Endothelial cell of umbilical vein (primary cell): ENCODE data around the gene GABBR2. TPM values are rescaled to one million over a fixed set of nuclear protein-coding genes. Genes with fewer than 3 reads are reported as not detected.

Experiments
- BruUV-seq: library from RNA; stranded (reverse); fragments of 400-500 nt; replicated peaks from 2 replicates; lab custom pipeline; 2021; lab: Mats Ljungman, UMichigan
- CTCF ChIA-PET: fragments of 300-600, 350-600 bp; sonication (Branson Sonifier 250); formaldehyde crosslinking; loops from one replicate; lab custom pipeline; 2021; ENCODE audit warnings: antibody characterized with exemption, inconsistent platforms; lab: Charles Lee
- POLR2A ChIA-PET: fragments of 300-600, 350-600 bp; sonication (Branson Sonifier 250); formaldehyde crosslinking; loops from one replicate; lab custom pipeline; 2021; ENCODE audit warnings: antibody characterized with exemption, inconsistent platforms; lab: Charles Lee
- DNase-seq: peaks from one replicate; pipeline ENCODE4 v3.0.0-alpha.2; 2011; ENCODE audit warnings: low read depth, low spot score
- FAIRE-seq: peaks from 2 replicates; lab custom pipeline; 2011; peaks lifted over from hg19 to GRCh38; lab: Jason Lieb, UNC
- H2AFZ ChIP-seq: 2 replicates; pipeline ENCODE4 v1.6.0; 2012; ENCODE audit warnings: low read depth, low read length, control low read depth, inconsistent platforms
- H3K27ac ChIP-seq: 2 replicates; pipeline ENCODE4 v1.5.1; 2011; ENCODE audit warnings: low read depth, mild to moderate bottlenecking, control low read depth, low read length, moderate library complexity; ENCODE audit not compliant: insufficient read depth
- H3K27me3 ChIP-seq, 2 experiments: 2 replicates each; pipeline versions ENCODE4 v1.6.0 to v1.6.1; 2011; ENCODE audit warnings: low read length in 2 of 2, mixed read lengths in 1 of 2; ENCODE audit not compliant: control insufficient read depth in 2 of 2, insufficient read depth in 2 of 2
- H3K36me3 ChIP-seq, 2 experiments: 2 replicates in 1 of 2; 3 replicates in 1 of 2; pipeline ENCODE4 v1.5.1; 2011; ENCODE audit warnings: low read length in 2 of 2, mild to moderate bottlenecking in 1 of 2, moderate library complexity in 1 of 2; ENCODE audit not compliant: control insufficient read depth in 2 of 2, insufficient read depth in 2 of 2; ENCODE audit errors: extremely low read depth in 1 of 2
- H3K4me1 ChIP-seq: 3 replicates; pipeline ENCODE4 v1.5.1; 2011; ENCODE audit warnings: mild to moderate bottlenecking, low read length; ENCODE audit not compliant: control insufficient read depth, insufficient read depth; ENCODE audit errors: extremely low read depth
- H3K4me2 ChIP-seq: 2 replicates; pipeline ENCODE4 v1.6.1; 2011; ENCODE audit warnings: low read length, control low read depth, mixed read lengths; ENCODE audit not compliant: insufficient read depth
- H3K4me3 ChIP-seq, 3 experiments: fragments of 200-600 bp in 1 of 3; sonication (generic), shearing (Covaris generic) in 1 of 3; replicated peaks in 1 of 3; 2 replicates each; pipeline ENCODE4 v1.5.1; 2011 to 2016; ENCODE audit warnings: control low read depth in 3 of 3, low read length in 3 of 3, mild to moderate bottlenecking in 2 of 3, inconsistent platforms in 1 of 3, low read depth in 1 of 3, moderate library complexity in 1 of 3; ENCODE audit not compliant: insufficient read depth in 1 of 3
- H3K79me2 ChIP-seq: 2 replicates; pipeline ENCODE4 v1.6.0; 2012; ENCODE audit warnings: low read length, inconsistent platforms; ENCODE audit not compliant: control insufficient read depth, insufficient read depth
- H3K9ac ChIP-seq: replicated peaks from 2 replicates; pipeline ENCODE3; 2011; ENCODE audit warnings: low read length, control low read depth; ENCODE audit not compliant: insufficient read depth; ENCODE audit errors: extremely low read depth
- H3K9me1 ChIP-seq: replicated peaks from 3 replicates; pipeline ENCODE4 v1.6.0; 2011; ENCODE audit warnings: mild to moderate bottlenecking, low read length; ENCODE audit not compliant: control insufficient read depth, insufficient read depth; ENCODE audit errors: extremely low read depth
- H3K9me3 ChIP-seq: replicated peaks from 2 replicates; pipeline ENCODE4 v1.5.1; 2012; ENCODE audit warnings: low read length, inconsistent platforms; ENCODE audit not compliant: control insufficient read depth, insufficient read depth
- H4K20me1 ChIP-seq: replicated peaks from 2 replicates; pipeline ENCODE3; 2011; ENCODE audit warnings: mild to moderate bottlenecking, low read length; ENCODE audit not compliant: control insufficient read depth, insufficient read depth; ENCODE audit errors: extremely low read depth
- CTCF ChIP-seq, 2 donors: IDR thresholded peaks; 1 replicate in 1 of 2; 2 replicates in 1 of 2; pipeline ENCODE4 v1.5.1; 2011; ENCODE audit warnings: low read length in 2 of 2, mild to moderate bottlenecking in 2 of 2, moderate library complexity in 2 of 2, control low read depth in 1 of 2, inconsistent platforms in 1 of 2, low read depth in 1 of 2; ENCODE audit not compliant: insufficient read depth in 1 of 2; ENCODE audit errors: extremely low read depth in 1 of 2
- EZH2 ChIP-seq: IDR thresholded peaks from 2 replicates; pipeline ENCODE4 v1.6.1; 2012; ENCODE audit warnings: borderline replicate concordance, low read depth, mild to moderate bottlenecking, moderate library complexity, low read length, inconsistent platforms; ENCODE audit not compliant: severe bottlenecking
- FOS ChIP-seq: IDR thresholded peaks from 2 replicates; pipeline ENCODE4 v1.6.1; 2011; ENCODE audit warnings: mild to moderate bottlenecking, low read length, moderate library complexity, borderline replicate concordance; ENCODE audit not compliant: insufficient read depth
- GATA2 ChIP-seq: IDR thresholded peaks from 2 replicates; pipeline ENCODE4 v1.7.0; 2011; ENCODE audit warnings: low read depth, mild to moderate bottlenecking, moderate library complexity, mixed read lengths, low read length; ENCODE audit not compliant: insufficient read length, insufficient read depth
- JUN ChIP-seq: IDR thresholded peaks from 2 replicates; pipeline ENCODE4 v1.6.1; 2011; ENCODE audit warnings: borderline replicate concordance, low read depth; ENCODE audit not compliant: insufficient read length, insufficient read depth
- MAX ChIP-seq: IDR thresholded peaks from 2 replicates; pipeline ENCODE4 v1.6.1; 2011; ENCODE audit not compliant: insufficient read depth, insufficient read length
- MYC ChIP-seq: IDR thresholded peaks from one replicate; pipeline ENCODE4 v1.6.1; 2011; ENCODE audit warnings: mild to moderate bottlenecking, low read depth, low read length
- POLR2A ChIP-seq: IDR thresholded peaks from 2 replicates; pipeline ENCODE4 v1.6.1; 2012; ENCODE audit warnings: low read depth, mild to moderate bottlenecking, control low read depth, low read length
- POLR2AphosphoS5 ChIP-seq: IDR thresholded peaks from 2 replicates; pipeline ENCODE4 v1.6.1; 2012; ENCODE audit warnings: low read depth, mild to moderate bottlenecking, control low read depth, low read length, moderate library complexity; ENCODE audit not compliant: insufficient read depth
- dilution Hi-C: fragments of 300-500 bp; cut with MboI; formaldehyde crosslinking; loops from one replicate; pipeline ENCODE4 v1.15.0; 2019; ENCODE audit warnings: low sequenced_read_pairs; ENCODE audit not compliant: extremely low pct_ligation_motif_present
- intact Hi-C: fragments of 100-400 bp; cut with micrococcal nuclease; formaldehyde crosslinking; loops from one replicate; pipeline ENCODE4 v1.10.0; 2022
- polyA plus RNA-seq, 4 experiments: library from polyadenylated mRNA; depleted of rRNA in 3 of 4; stranded (reverse) in 3 of 4; unstranded in 1 of 4; fragments of >200 nt; gene quantifications; 2 replicates each; pipeline versions ENCODE4 v1.2.1 to v1.2.3, GENCODE V29; 2011 to 2012; ENCODE audit warnings: missing spikeins in 1 of 4
- total RNA-seq: library from RNA; stranded (reverse); gene quantifications from 2 replicates; pipeline ENCODE4 v1.2.3, GENCODE V29; 2021

GABBR2 gene
- total and polyA plus RNA-seq, 2 donors (not counting 3 experiments of a cell fraction or from before 2014, with no cell fraction given) = 1.1 to 9.2 TPM

GRCh38 chr9:98533132-98533531 lies 175.6 kb downstream of the GABBR2 start:
- H3K79me2 ChIP-seq = no peaks in the 10 kb centered on the region

More at GRCh38 chr9:98533132-98533531, 175.6 kb downstream of the GABBR2 start:
- DNase-seq = no peak
- H3K9me3 ChIP-seq = no peaks in the 10 kb centered on the region
- intact Hi-C loops = no loop called here
- no peaks in the 10 kb centered on the region for H3K27me3 ChIP-seq
- ChIA-PET CTCF (interaction anchor here (1.2 kb wide), 1 partner anchor 10 kb away, joined by 4 read pairs; no protein-coding TSS in a partner anchor), POLR2A (no interaction called here)
- BruUV-seq = no TSS peak
- no peak overlapping the region for H3K4me3 ChIP-seq
- H3K9me1 ChIP-seq = no peaks in the 10 kb centered on the region
- no peak overlapping the region for H2AFZ ChIP-seq
- TF ChIP-seq POLR2A (no peak), EZH2 (no peak), MYC (no peak), GATA2 (no peak), MAX (no peak), CTCF (IDR thresholded peaks at IDR 0.05; ENCODE audit: extremely low read depth in 1 of 2, insufficient read depth in 1 of 2, low read depth in 1 of 2, low read length in 2 of 2) (no peak), JUN (no peak), FOS (no peak), POLR2AphosphoS5 (no peak)
- H3K4me1 ChIP-seq = peaks cover 5% of the 10 kb centered on the region
- H3K9ac ChIP-seq = no peak overlapping the region
- no peaks in the 10 kb centered on the region for H3K36me3 ChIP-seq
- H3K27ac ChIP-seq = no peak overlapping the region
- no peak for FAIRE-seq
- dilution Hi-C loops = no loop called here
- no peaks in the 10 kb centered on the region for H4K20me1 ChIP-seq
- H3K4me2 ChIP-seq = no peak overlapping the region
